GM23338 (cell line): ENCODE data around the gene FILIP1. TPM values are rescaled to one million over a fixed set of nuclear protein-coding genes. Genes with fewer than 3 reads are reported as not detected.

Experiments used
- ATAC-seq: fragments of 200-7000 bp; cut with Tn5 transposase; 3 replicates; pipeline ENCODE4 v1.9.1; 2020
- DNase-seq: peaks from one replicate; pipeline ENCODE4 v3.0.0-alpha.2; 2015; ENCODE audit warnings: low spot score
- H2AFZ ChIP-seq: fragments of 200-600 bp; sonication (generic); 2 replicates; pipeline ENCODE4 v1.8.0; 2016; ENCODE audit warnings: antibody characterized with exemption, mild to moderate bottlenecking, moderate library complexity
- H3F3A ChIP-seq: fragments of 200-600 bp; sonication (generic); replicated peaks from 2 replicates; pipeline ENCODE4 v1.8.0; 2017; ENCODE audit warnings: antibody characterized with exemption, mixed run types, low read depth
- H3K27ac ChIP-seq: fragments of 200-600 bp; sonication (generic); 2 replicates; pipeline ENCODE4 v1.6.1; 2016; ENCODE audit warnings: low read depth
- H3K27me3 ChIP-seq: fragments of 200-600 bp; sonication (generic); 2 replicates; pipeline ENCODE4 v1.8.0; 2016; ENCODE audit warnings: mild to moderate bottlenecking, mixed run types, moderate library complexity; ENCODE audit not compliant: insufficient read depth
- H3K36me3 ChIP-seq: fragments of 200-600 bp; sonication (generic); 2 replicates; pipeline ENCODE4 v1.8.0; 2016; ENCODE audit warnings: mild to moderate bottlenecking; ENCODE audit not compliant: insufficient read depth
- H3K4me1 ChIP-seq: fragments of 200-600 bp; sonication (generic); 2 replicates; pipeline ENCODE4 v1.8.0; 2016; ENCODE audit warnings: mild to moderate bottlenecking, moderate library complexity; ENCODE audit not compliant: insufficient read depth
- H3K4me2 ChIP-seq: fragments of 200-600 bp; sonication (generic); 2 replicates; pipeline ENCODE4 v1.7.1; 2017; ENCODE audit warnings: mixed run types
- H3K4me3 ChIP-seq: fragments of 200-600 bp; sonication (generic); 2 replicates; pipeline ENCODE4 v1.6.1; 2016; ENCODE audit warnings: mixed run types
- H3K79me2 ChIP-seq: fragments of 200-600 bp; sonication (generic); replicated peaks from 2 replicates; pipeline ENCODE4 v1.8.0; 2017; ENCODE audit warnings: mild to moderate bottlenecking; ENCODE audit not compliant: insufficient read depth
- H3K9me2 ChIP-seq: fragments of 200-600 bp; sonication (generic); 2 replicates; pipeline ENCODE4 v1.8.0; 2017; ENCODE audit not compliant: insufficient read depth
- H4K20me1 ChIP-seq: fragments of 200-600 bp; sonication (generic); replicated peaks from 2 replicates; pipeline ENCODE4 v1.8.0; 2017; ENCODE audit warnings: mild to moderate bottlenecking; ENCODE audit not compliant: insufficient read depth
- H3K27ac Mint-ChIP-seq: 2 replicates; pipeline ENCODE4 v1.8.0; 2020; ENCODE audit warnings: inconsistent platforms, mild to moderate bottlenecking, moderate library complexity, mixed read lengths
- H3K27me3 Mint-ChIP-seq: 3 replicates; pipeline ENCODE4 v1.8.0; 2022; ENCODE audit warnings: low read depth, mild to moderate bottlenecking, moderate library complexity, mixed read lengths, inconsistent platforms; ENCODE audit not compliant: insufficient read depth, poor library complexity
- H3K36me3 Mint-ChIP-seq: 3 replicates; pipeline ENCODE4 v1.8.0; 2021; ENCODE audit warnings: low read depth, mild to moderate bottlenecking, inconsistent platforms, moderate library complexity, mixed read lengths
- H3K4me1 Mint-ChIP-seq: 3 replicates; pipeline ENCODE4 v1.8.0; 2020; ENCODE audit warnings: mild to moderate bottlenecking, inconsistent platforms, mixed read lengths
- H3K4me3 Mint-ChIP-seq: 3 replicates; pipeline ENCODE4 v1.8.0; 2021; ENCODE audit warnings: moderate library complexity, mild to moderate bottlenecking, inconsistent platforms, mixed read lengths
- H3K9me3 Mint-ChIP-seq: 3 replicates; pipeline ENCODE4 v1.8.0; 2020; ENCODE audit warnings: moderate library complexity, mild to moderate bottlenecking, inconsistent platforms, mixed read lengths
- CTCF ChIP-seq, 2 experiments: fragments of 200-600 bp in 1 of 2; sonication (generic) in 1 of 2; conservative IDR thresholded peaks; 2 replicates each; pipeline versions ENCODE4 v1.5.1 to v1.6.1; 2016 to 2017; ENCODE audit warnings: antibody characterized with exemption in 2 of 2, low read depth in 2 of 2, mild to moderate bottlenecking in 2 of 2, moderate library complexity in 1 of 2
- ETS1 ChIP-seq: IDR thresholded peaks from 2 replicates; pipeline ENCODE4 v1.6.1; 2016; ENCODE audit warnings: antibody characterized with exemption
- EZH2 ChIP-seq: fragments of 200-600 bp; sonication (generic); IDR thresholded peaks from one replicate; pipeline ENCODE4 v1.8.0; 2017; ENCODE audit warnings: antibody characterized with exemption, mild to moderate bottlenecking, low read depth; ENCODE audit not compliant: unreplicated experiment
- EZH2phosphoT487 ChIP-seq: fragments of 200-600 bp; sonication (generic); IDR thresholded peaks from one replicate; pipeline ENCODE4 v1.8.1; 2018; ENCODE audit warnings: antibody characterized with exemption; ENCODE audit not compliant: unreplicated experiment
- REST ChIP-seq: IDR thresholded peaks from one replicate; pipeline ENCODE4 v1.6.1; 2018; ENCODE audit warnings: antibody characterized with exemption; ENCODE audit not compliant: unreplicated experiment
- ZNF462 ChIP-seq: fragments of 250-450 bp; sonication (Bioruptor Pico); IDR thresholded peaks from 2 replicates; pipeline ENCODE4 v1.5.0; 2020; ENCODE audit warnings: mild to moderate bottlenecking, moderate library complexity
- polyA plus RNA-seq: library from polyadenylated mRNA; unstranded; fragments of >200 nt; fragmentation: Nextera tagmentation; extraction: Ambion mirVana; gene quantifications from 2 replicates; pipeline ENCODE4 v1.2.1, GENCODE V29; 2016
- total RNA-seq: library from RNA; depleted of rRNA; stranded (reverse); fragments of >200 nt; shearing (Covaris generic); gene quantifications from 2 replicates; pipeline ENCODE4 v1.2.3, GENCODE V29; 2014

The FILIP1 gene
- total and polyA plus RNA-seq, 2 experiments from 2014 or later, result 3.7 to 6.4 TPM

GRCh38 chr6:75532521-75532920 is 38.9 kb upstream of the FILIP1 start (continued):
- no peak for TF ChIP-seq ZNF462 (CRISPR knock-in tag)
- no peak for TF ChIP-seq EZH2
- TF ChIP-seq REST, result no peak

GRCh38 chr6:75531174-75531573 is 37.6 kb upstream of the FILIP1 start:
- H4K20me1 ChIP-seq, result no peaks in the 10 kb centered on the region
- Mint-ChIP-seq H3K4me3 (no peak overlapping the region), H3K9me3 (no peaks in the 10 kb centered on the region), H3K27me3 (no peaks in the 10 kb centered on the region), H3K4me1 (peaks cover 3% of the 10 kb centered on the region; the same call in 2 of the 3 replicates), H3K27ac (no peak overlapping the region), H3K36me3 (no peaks in the 10 kb centered on the region)
- no peak overlapping the region for H3K4me3 ChIP-seq
- H3K79me2 ChIP-seq, result no peaks in the 10 kb centered on the region
- no peaks in the 10 kb centered on the region for H3K36me3 ChIP-seq
- H2AFZ ChIP-seq, result no peak overlapping the region
- H3K9me2 ChIP-seq, result no peaks in the 10 kb centered on the region
- no peak overlapping the region for H3K27ac ChIP-seq
- no peak for DNase-seq
- no peaks in the 10 kb centered on the region for H3K27me3 ChIP-seq
- no peak overlapping the region for H3K4me2 ChIP-seq
- no peak for ATAC-seq
- H3F3A ChIP-seq, result no peaks in the 10 kb centered on the region
- H3K4me1 ChIP-seq, result no peaks in the 10 kb centered on the region
- no peak for TF ChIP-seq CTCF (conservative IDR thresholded peaks at IDR 0.05; ENCODE audit: low read depth in 2 of 2)
- TF ChIP-seq EZH2, result no peak
- TF ChIP-seq ETS1, result no peak
- TF ChIP-seq EZH2phosphoT487, result no peak
